ENCODE data around the gene GLT8D2. TPM values are rescaled to one million over a fixed set of nuclear protein-coding genes. Genes with fewer than 3 reads are reported as not detected.

Gene GLT8D2
- total and polyA plus RNA-seq, 2 of the 13 experiments (the other 11 are each of a cell fraction or from before 2014, with no cell fraction given), result not detected

DNA sequence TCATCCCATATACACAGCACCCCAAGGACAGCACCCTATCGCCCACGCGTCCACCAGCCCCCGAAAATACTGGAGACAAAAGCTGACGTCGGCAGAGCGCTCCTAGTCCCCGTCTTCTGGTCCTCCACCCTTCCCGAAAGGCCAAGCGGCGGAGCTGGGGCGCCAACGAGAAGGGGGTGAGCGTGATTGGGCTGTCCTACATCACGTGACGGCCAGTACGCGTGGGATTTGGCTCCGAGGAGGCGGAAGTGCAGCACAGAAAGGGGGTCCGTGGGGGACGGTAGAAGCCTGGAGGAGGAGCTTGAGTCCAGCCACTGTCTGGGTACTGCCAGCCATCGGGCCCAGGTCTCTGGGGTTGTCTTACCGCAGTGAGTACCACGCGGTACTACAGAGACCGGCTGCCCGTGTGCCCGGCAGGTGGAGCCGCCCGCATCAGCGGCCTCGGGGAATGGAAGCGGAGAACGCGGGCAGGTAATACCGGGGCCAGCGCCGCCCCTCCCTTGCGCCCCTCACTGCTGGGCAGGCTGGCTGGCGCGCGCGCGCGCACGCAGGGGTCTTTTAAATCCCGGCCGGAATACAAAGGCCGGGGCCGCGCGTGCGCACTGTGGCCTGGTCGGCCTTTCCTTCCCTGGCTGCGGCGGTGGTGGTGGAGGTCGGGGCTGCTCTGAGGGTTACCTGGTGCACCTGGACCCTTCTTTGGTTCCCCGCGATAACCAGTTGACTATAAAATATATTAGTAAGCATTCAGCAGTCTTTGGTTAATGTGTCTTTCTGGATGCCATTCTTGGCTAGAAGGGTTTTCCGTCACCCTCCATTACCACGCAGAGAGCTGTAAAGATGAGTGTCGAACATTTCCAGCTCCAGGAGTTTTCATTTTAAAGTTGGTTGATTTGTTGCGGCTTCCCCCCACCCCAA is 84.1 kb downstream of the GLT8D2 start, which contains the start of gene TDG (continued):
- TF ChIP-seq ZNF570 (CRISPR knock-in tag; IDR thresholded peaks at IDR 0.05; ENCODE audit: borderline replicate concordance) (no peak), ZNF225 (CRISPR knock-in tag; IDR thresholded peaks at IDR 0.05) (peak; percentile 82), ZC3H13 (CRISPR knock-in tag; IDR thresholded peaks at IDR 0.05) (peak; percentile 70; the same call in 1 of the 2 replicates), CC2D1A (CRISPR knock-in tag; IDR thresholded peaks at IDR 0.05) (no peak), ZNF326 (CRISPR knock-in tag; IDR thresholded peaks at IDR 0.05; ENCODE audit: borderline replicate concordance) (no peak), KLF15 (CRISPR knock-in tag; IDR thresholded peaks at IDR 0.05; ENCODE audit: borderline replicate concordance) (no peak), ZNF484 (CRISPR knock-in tag; IDR thresholded peaks at IDR 0.05; ENCODE audit: borderline replicate concordance, low read depth) (no peak), ZNF776 (CRISPR knock-in tag; IDR thresholded peaks at IDR 0.05) (0 out of 2 replicates have a peak, but pooled peaks have one; percentile 79), ZNF44 (CRISPR knock-in tag; IDR thresholded peaks at IDR 0.05) (no peak), ZNF557 (CRISPR knock-in tag; IDR thresholded peaks at IDR 0.05) (peak; percentile 76; the same call in 1 of the 2 replicates), ZSCAN20 (CRISPR knock-in tag; IDR thresholded peaks at IDR 0.05; ENCODE audit: borderline replicate concordance) (0 out of 2 replicates have a peak, but pooled peaks have one; percentile 66), ARNT (IDR thresholded peaks at IDR 0.05) (no peak), NR2F2 (IDR thresholded peaks at IDR 0.05; ENCODE audit: borderline replicate concordance, low read depth) (peak; percentile 25; the same call in 1 of the 2 replicates), KAT7 (CRISPR knock-in tag; IDR thresholded peaks at IDR 0.05; ENCODE audit: borderline replicate concordance) (peak; percentile 97)
- TF ChIP-seq, protein P1, sequence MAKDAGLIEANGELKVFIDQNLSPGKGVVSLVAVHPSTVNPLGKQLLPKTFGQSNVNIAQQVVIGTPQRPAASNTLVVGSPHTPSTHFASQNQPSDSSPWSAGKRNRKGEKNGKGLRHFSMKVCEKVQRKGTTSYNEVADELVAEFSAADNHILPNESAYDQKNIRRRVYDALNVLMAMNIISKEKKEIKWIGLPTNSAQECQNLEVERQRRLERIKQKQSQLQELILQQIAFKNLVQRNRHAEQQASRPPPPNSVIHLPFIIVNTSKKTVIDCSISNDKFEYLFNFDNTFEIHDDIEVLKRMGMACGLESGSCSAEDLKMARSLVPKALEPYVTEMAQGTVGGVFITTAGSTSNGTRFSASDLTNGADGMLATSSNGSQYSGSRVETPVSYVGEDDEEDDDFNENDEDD (CRISPR knock-in tag; IDR thresholded peaks at IDR 0.05; ENCODE audit: borderline replicate concordance), result peak; percentile 80; the same call in 1 of the 2 replicates
- TF ChIP-seq, protein P2, sequence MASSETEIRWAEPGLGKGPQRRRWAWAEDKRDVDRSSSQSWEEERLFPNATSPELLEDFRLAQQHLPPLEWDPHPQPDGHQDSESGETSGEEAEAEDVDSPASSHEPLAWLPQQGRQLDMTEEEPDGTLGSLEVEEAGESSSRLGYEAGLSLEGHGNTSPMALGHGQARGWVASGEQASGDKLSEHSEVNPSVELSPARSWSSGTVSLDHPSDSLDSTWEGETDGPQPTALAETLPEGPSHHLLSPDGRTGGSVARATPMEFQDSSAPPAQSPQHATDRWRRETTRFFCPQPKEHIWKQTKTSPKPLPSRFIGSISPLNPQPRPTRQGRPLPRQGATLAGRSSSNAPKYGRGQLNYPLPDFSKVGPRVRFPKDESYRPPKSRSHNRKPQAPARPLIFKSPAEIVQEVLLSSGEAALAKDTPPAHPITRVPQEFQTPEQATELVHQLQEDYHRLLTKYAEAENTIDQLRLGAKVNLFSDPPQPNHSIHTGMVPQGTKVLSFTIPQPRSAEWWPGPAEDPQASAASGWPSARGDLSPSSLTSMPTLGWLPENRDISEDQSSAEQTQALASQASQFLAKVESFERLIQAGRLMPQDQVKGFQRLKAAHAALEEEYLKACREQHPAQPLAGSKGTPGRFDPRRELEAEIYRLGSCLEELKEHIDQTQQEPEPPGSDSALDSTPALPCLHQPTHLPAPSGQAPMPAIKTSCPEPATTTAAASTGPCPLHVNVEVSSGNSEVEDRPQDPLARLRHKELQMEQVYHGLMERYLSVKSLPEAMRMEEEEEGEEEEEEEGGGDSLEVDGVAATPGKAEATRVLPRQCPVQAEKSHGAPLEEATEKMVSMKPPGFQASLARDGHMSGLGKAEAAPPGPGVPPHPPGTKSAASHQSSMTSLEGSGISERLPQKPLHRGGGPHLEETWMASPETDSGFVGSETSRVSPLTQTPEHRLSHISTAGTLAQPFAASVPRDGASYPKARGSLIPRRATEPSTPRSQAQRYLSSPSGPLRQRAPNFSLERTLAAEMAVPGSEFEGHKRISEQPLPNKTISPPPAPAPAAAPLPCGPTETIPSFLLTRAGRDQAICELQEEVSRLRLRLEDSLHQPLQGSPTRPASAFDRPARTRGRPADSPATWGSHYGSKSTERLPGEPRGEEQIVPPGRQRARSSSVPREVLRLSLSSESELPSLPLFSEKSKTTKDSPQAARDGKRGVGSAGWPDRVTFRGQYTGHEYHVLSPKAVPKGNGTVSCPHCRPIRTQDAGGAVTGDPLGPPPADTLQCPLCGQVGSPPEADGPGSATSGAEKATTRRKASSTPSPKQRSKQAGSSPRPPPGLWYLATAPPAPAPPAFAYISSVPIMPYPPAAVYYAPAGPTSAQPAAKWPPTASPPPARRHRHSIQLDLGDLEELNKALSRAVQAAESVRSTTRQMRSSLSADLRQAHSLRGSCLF (CRISPR knock-in tag; IDR thresholded peaks at IDR 0.05; ENCODE audit: borderline replicate concordance), result no peak
- TF ChIP-seq, protein P3, sequence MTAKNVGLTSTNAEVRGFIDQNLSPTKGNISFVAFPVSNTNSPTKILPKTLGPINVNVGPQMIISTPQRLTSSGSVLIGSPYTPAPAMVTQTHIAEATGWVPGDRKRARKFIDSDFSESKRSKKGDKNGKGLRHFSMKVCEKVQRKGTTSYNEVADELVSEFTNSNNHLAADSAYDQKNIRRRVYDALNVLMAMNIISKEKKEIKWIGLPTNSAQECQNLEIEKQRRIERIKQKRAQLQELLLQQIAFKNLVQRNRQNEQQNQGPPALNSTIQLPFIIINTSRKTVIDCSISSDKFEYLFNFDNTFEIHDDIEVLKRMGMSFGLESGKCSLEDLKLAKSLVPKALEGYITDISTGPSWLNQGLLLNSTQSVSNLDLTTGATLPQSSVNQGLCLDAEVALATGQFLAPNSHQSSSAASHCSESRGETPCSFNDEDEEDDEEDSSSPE (CRISPR knock-in tag; IDR thresholded peaks at IDR 0.05), result peak; percentile 84
- TF ChIP-seq, protein P4, sequence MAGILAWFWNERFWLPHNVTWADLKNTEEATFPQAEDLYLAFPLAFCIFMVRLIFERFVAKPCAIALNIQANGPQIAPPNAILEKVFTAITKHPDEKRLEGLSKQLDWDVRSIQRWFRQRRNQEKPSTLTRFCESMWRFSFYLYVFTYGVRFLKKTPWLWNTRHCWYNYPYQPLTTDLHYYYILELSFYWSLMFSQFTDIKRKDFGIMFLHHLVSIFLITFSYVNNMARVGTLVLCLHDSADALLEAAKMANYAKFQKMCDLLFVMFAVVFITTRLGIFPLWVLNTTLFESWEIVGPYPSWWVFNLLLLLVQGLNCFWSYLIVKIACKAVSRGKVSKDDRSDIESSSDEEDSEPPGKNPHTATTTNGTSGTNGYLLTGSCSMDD (CRISPR knock-in tag; IDR thresholded peaks at IDR 0.05), result no peak
- TF ChIP-seq, protein P5, sequence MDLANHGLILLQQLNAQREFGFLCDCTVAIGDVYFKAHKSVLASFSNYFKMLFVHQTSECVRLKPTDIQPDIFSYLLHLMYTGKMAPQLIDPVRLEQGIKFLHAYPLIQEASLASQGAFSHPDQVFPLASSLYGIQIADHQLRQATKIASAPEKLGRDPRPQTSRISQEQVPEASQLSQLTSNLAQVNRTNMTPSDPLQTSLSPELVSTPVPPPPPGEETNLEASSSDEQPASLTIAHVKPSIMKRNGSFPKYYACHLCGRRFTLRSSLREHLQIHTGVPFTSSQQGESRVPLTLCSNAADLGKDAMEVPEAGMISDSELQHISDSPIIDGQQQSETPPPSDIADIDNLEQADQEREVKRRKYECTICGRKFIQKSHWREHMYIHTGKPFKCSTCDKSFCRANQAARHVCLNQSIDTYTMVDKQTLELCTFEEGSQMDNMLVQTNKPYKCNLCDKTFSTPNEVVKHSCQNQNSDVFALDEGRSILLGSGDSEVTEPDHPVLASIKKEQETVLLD (CRISPR knock-in tag; IDR thresholded peaks at IDR 0.05; ENCODE audit: low read depth), result peak; percentile 62; the same call in 1 of the 2 replicates
